Measurements from ENCODE around the gene UBE2Q1.

Gene UBE2Q1

DNA sequence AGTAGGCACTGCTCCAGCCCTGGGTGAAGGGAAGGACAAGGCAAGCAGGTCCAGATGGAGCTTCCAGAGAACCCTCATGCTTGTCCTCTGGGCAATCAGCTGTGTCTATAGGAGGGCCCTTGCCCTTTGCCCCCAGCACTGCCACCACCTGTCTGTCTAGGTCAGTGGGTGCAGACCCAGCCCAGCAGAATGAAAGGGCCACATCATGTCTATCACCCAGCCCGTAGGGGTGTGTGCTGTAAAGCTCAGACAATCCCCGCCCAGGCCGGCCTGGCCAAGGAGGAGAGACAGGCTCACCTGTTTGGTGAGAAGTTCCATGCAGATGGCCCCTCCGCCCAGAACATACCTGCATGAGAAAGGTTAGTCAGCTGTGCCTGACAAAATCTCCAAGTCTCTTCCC is 7.0 kb downstream of the UBE2Q1 start:
- H3K9me3 ChIP-seq, result no peaks in the 10 kb centered on the region
- DNase-seq, result no peak
- peaks cover 66% of the 10 kb centered on the region for H3K36me3 ChIP-seq
- peaks cover 11% of the 10 kb centered on the region; the same call in 1 of the 2 replicates for H3K4me1 ChIP-seq
- no peaks in the 10 kb centered on the region for H3K27me3 ChIP-seq
- no peak for TF ChIP-seq CTCF (IDR thresholded peaks at IDR 0.05; ENCODE audit: low read depth, low read length)
- no peak overlapping the region for H3K4me3 ChIP-seq (ENCODE audit: low read depth, low read length)

DNA sequence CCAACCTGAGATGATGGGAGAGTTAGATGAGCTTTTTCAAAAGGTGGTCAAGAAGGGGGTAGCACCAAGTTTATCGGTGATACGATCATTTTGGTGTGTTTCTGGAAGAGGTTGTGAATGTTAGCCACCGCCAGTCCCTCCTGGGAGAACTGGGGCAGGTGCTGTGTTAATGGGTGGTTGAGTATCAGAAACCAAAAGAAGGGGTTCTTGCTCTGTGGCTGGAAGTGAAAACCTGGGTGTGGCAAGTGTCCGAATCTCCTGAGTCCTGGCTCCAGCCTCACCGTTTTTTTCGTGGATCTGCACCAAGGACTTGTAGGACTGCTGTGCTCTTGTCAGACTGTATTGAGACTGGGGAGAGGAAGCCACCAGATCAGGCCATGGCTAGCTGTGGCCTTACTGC is 7.8 kb downstream of the UBE2Q1 start:
- H3K9me3 ChIP-seq, result no peaks in the 10 kb centered on the region
- no peak overlapping the region for H3K4me3 ChIP-seq (ENCODE audit: low read depth, low read length)
- peaks cover 66% of the 10 kb centered on the region for H3K36me3 ChIP-seq
- H3K27me3 ChIP-seq, result no peaks in the 10 kb centered on the region
- no peak for DNase-seq
- TF ChIP-seq CTCF (IDR thresholded peaks at IDR 0.05; ENCODE audit: low read depth, low read length), result no peak
- peaks cover 11% of the 10 kb centered on the region; the same call in 1 of the 2 replicates for H3K4me1 ChIP-seq

DNA sequence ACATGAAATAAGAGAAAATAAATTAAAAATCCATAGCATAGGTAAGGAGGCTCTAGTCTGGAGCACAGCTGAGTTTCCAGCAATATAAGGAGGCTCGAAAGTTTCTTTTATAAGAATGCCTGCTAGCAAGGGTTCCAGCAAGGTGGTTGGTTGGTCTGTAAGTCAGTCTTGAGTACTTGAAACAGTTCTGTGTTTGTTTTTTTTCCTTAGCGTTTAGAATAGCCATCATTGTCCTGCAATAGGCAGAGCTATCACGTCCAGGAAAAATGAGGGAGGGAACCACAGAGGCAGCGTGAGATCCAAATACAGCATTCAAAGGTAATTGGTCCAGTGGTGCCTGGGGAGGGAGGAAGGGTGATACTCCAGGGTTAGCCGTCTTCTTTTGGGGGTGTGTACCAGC is 8.4 kb downstream of the UBE2Q1 start:
- TF ChIP-seq CTCF (IDR thresholded peaks at IDR 0.05; ENCODE audit: low read depth, low read length), result no peak
- DNase-seq, result no peak
- H3K27me3 ChIP-seq, result no peaks in the 10 kb centered on the region
- peaks cover 11% of the 10 kb centered on the region; the same call in 1 of the 2 replicates for H3K4me1 ChIP-seq
- no peak overlapping the region for H3K4me3 ChIP-seq (ENCODE audit: low read depth, low read length)
- peaks cover 60% of the 10 kb centered on the region for H3K36me3 ChIP-seq
- no peaks in the 10 kb centered on the region for H3K9me3 ChIP-seq

DNA sequence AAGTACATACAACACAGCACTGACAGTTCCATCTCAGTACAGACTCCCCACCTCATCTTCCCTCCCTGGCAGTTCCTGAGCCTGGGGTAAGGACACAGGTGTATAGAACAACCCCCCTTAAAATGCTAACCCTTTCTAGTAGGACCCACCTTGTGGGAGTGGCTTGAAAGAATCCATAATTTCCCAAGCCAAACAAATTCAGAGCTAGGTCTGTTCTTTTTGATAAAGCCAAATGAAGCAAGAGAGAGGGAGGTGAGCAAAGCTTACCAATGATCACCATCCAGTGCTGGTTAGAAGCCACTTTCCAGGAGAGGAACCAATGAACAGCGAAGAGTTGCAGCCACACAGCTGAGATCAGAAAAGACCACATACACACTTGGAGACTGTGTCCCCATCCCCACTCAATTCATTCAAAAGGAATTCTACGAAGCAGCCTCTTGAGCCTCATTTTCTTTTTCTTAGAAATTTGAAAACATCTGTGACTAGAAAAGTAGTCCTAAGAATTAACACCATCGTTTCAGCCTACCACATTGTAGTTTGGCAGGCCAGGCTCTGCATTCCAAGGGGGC is 9.2 kb downstream of the UBE2Q1 start:
- H3K9me3 ChIP-seq, result no peaks in the 10 kb centered on the region
- H3K36me3 ChIP-seq, result peaks cover 52% of the 10 kb centered on the region
- H3K4me3 ChIP-seq (ENCODE audit: low read depth, low read length), result no peak overlapping the region
- no peak for DNase-seq
- H3K27me3 ChIP-seq, result no peaks in the 10 kb centered on the region
- peaks cover 11% of the 10 kb centered on the region; the same call in 1 of the 2 replicates for H3K4me1 ChIP-seq
- TF ChIP-seq CTCF (IDR thresholded peaks at IDR 0.05; ENCODE audit: low read depth, low read length), result no peak

- Histone ChIP-seq H3K36me3 (peaks cover 39% of the 10 kb centered on the region), H3K4me1 (peaks cover 11% of the 10 kb centered on the region; the same call in 1 of the 2 replicates), H3K27me3 (no peaks in the 10 kb centered on the region), H3K9me3 (no peaks in the 10 kb centered on the region), H3K4me3 (ENCODE audit: low read depth, low read length) (no peak overlapping the region)
- DNase-seq, result no peak
- no peak for TF ChIP-seq CTCF (IDR thresholded peaks at IDR 0.05; ENCODE audit: low read depth, low read length)
Observed at GRCh38 chr1:154548028-154548427, 10.4 kb downstream of the UBE2Q1 start.

GRCh38 chr1:154547105-154547732 is 11.2 kb downstream of the UBE2Q1 start:
- Histone ChIP-seq H3K9me3 (no peaks in the 10 kb centered on the region), H3K4me1 (peaks cover 11% of the 10 kb centered on the region; the same call in 1 of the 2 replicates), H3K27me3 (no peaks in the 10 kb centered on the region), H3K4me3 (ENCODE audit: low read depth, low read length) (peak overlapping the region; percentile 30), H3K36me3 (peaks cover 31% of the 10 kb centered on the region)
- TF ChIP-seq CTCF (IDR thresholded peaks at IDR 0.05; ENCODE audit: low read depth, low read length), result no peak
- peak; percentile 25 for DNase-seq
